Mononuclear cell (primary cell): ENCODE data around the gene FBXL3. TPM values are rescaled to one million over a fixed set of nuclear protein-coding genes. Genes with fewer than 3 reads are reported as not detected.
"Not testable (repeated sequence)": the region's sequence is repeated elsewhere in the genome, so short reads cannot be mapped to it uniquely, and the experiment has no call there.

Experiments
- H3K27me3 ChIP-seq: 2 replicates; pipeline ENCODE4 v1.6.0; 2011; ENCODE audit warnings: low read length, control low read depth; ENCODE audit not compliant: insufficient read depth
- H3K4me1 ChIP-seq: 2 replicates; pipeline ENCODE4 v1.5.1; 2011; ENCODE audit warnings: mild to moderate bottlenecking, low read length, control low read depth; ENCODE audit not compliant: insufficient read depth
- H3K4me3 ChIP-seq: 2 replicates; pipeline ENCODE4 v1.5.1; 2011; ENCODE audit warnings: mild to moderate bottlenecking, low read length, moderate library complexity
- H3K9me3 ChIP-seq: 2 replicates; pipeline ENCODE4 v1.5.1; 2011; ENCODE audit warnings: low read depth, mild to moderate bottlenecking, control low read depth, low read length
- total RNA-seq: library from RNA; depleted of rRNA; stranded (reverse); fragments of >200 nt; gene quantifications from one replicate; pipeline ENCODE4 v1.2.3, GENCODE V29; 2012

Gene FBXL3
- total RNA-seq, 1 donor, result 149 TPM

DNA sequence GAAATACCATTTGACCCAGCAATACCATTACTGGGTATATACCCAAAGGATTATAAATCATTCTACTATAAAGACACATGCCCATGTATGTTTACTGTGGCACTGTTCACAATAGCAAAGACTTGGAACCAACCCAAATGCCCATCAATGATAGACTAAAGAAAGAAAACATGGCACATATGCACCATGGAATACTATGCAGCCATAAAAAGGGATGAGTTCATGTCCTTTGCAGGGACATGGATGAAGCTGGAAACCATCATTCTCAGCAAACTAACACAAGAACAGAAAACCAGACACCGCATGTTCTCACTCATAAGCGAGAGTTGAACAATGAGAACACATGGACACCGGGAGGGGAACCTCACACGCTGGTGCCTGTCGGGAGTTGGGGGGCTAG is 17.2 kb downstream of the FBXL3 start:
- not testable (repeated sequence) for H3K4me1 ChIP-seq, H3K9me3 ChIP-seq, H3K4me3 ChIP-seq, H3K27me3 ChIP-seq

DNA sequence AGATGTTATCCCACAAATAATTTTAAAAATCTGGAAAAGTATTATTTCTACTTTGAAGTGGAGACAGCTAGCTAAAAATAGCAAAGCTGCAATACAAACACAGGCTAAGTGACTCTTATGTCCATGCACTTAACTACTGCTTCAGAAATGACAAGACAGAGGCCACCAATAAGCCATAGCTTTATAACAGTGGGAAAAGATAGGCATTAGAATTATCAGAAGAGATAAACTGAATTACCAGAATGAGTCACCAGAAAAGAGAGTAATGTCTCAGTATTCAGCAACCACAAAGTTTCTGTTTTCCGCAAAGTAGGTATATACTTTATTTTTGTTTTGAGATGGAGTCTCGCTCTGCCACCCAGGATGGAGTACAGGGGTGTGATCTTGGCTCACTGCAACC is 17.9 kb downstream of the FBXL3 start:
- Histone ChIP-seq H3K4me3 (no peak overlapping the region), H3K9me3 (no peaks in the 10 kb centered on the region), H3K4me1 (no peaks in the 10 kb centered on the region), H3K27me3 (no peaks in the 10 kb centered on the region)

DNA sequence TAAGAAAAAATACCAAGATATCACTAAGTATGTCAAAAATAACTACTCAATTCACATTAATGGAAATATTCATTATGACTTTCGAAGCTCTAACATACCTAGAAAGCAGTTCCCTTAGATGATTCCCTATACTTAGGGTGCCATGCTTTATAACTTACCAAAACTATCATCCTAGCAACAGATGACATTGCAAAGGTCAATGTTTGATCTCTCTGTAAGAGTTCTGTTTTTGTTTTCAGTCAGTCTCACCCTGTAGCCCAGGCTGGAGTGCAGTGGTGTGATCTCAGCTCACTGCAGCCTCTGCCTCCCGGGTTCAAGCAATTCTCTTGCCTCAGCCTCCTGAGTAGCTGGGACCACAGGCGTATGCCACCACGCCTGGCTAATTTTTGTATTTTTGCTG is 18.6 kb downstream of the FBXL3 start:
- H3K4me3 ChIP-seq, H3K4me1 ChIP-seq, H3K27me3 ChIP-seq, H3K9me3 ChIP-seq: not testable (repeated sequence)

DNA sequence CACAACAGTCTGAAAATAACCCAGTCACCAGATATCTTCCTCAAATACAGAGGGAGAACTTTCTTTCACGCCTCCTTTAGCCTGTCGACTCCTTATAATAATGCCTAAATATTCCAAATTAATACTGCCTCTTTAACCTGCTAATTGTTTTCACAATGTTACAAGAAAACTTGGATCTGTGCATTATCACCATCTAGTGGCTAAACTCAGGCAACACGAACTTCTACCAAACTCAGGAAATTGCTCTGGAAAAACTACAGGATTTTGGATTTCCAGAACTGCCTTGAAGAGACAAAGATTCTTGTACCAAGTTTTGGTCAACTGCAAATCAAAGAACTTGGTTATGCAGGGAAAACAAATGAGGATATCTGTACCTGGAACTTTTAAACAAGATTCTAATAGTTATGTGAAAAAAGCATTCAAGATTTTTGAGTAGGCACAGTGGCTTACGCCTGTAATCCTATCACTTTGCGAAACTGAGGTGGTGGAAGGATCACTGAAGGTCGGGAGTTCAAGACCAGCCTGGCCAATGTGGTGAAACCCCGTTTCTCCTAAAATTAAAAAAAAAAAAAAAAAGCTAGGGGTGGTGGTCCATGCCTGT is 24.3 kb downstream of the FBXL3 start:
- Histone ChIP-seq H3K4me1 (peaks cover 3% of the 10 kb centered on the region), H3K27me3 (no peaks in the 10 kb centered on the region), H3K9me3 (no peaks in the 10 kb centered on the region), H3K4me3 (no peak overlapping the region)

DNA sequence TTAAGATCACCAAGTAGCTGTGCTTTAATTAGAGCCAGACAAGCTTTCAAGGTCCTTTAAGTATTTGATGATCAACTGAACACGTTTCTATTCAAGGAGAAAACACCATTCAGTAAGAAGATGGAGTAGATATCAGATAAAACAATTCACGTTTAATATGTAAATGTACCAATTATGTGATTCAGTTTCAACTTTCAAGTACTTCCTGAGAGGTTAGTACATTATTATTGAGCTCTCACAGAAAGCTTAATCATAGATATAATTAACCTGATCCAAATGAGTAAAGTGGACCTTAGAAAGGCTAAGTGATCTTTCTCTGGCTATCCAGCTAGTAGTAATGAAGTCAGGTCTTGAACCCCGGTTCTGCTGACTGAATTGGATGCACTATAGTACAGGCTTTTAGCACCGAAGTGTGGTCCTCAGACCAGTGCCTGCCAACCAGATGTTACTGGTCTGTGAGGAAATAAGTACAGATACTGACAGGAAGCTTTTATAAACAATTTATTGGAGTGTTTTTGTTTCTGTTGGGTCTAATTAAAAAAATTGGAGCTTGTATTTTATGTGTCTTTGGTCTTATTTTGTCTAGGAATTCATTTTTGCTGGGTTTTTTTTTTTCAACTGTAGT is 24.9 kb downstream of the FBXL3 start:
- H3K4me1 ChIP-seq, result peaks cover 3% of the 10 kb centered on the region
- no peaks in the 10 kb centered on the region for H3K9me3 ChIP-seq
- H3K27me3 ChIP-seq, result no peaks in the 10 kb centered on the region
- H3K4me3 ChIP-seq, result no peak overlapping the region

DNA sequence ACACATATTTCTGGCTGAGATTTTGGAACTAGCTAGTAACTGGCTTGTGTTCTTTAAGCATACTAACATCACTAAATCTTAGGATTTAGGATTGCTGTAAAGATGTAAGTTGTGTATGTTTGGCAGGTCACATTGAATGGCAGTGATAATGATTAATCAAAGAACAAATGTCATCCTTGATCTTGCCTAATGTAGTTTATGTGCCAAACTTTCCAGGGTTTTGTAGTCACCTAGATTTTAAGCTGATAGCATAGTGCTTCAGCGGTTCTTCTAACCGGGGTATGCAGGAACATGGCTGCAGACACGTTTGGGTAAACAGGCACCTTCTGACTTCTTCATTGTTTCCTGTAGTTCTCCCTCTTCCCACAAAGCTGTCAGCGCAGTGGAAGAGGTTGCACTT is 25.4 kb downstream of the FBXL3 start:
- peaks cover 3% of the 10 kb centered on the region for H3K4me1 ChIP-seq
- H3K4me3 ChIP-seq, result no peak overlapping the region

DNA sequence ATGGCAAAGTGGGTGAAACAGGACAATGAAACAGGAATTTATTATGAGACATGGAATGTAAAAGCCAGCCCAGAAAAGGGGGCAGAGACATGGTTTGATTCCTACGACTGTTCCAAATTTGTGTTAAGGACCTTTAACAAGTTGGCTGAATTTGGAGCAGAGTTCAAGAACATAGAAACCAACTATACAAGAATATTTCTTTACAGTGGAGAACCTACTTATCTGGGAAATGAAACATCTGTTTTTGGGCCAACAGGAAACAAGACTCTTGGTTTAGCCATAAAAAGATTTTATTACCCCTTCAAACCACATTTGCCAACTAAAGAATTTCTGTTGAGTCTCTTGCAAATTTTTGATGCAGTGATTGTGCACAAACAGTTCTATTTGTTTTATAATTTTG is 26.5 kb downstream of the FBXL3 start:
- Histone ChIP-seq H3K27me3 (no peaks in the 10 kb centered on the region), H3K4me3 (no peak overlapping the region), H3K4me1 (peaks cover 3% of the 10 kb centered on the region), H3K9me3 (no peaks in the 10 kb centered on the region)

More for the DNA sequence above, 25.4 kb downstream of the FBXL3 start:
- no peaks in the 10 kb centered on the region for H3K27me3 ChIP-seq
- no peaks in the 10 kb centered on the region for H3K9me3 ChIP-seq

DNA sequence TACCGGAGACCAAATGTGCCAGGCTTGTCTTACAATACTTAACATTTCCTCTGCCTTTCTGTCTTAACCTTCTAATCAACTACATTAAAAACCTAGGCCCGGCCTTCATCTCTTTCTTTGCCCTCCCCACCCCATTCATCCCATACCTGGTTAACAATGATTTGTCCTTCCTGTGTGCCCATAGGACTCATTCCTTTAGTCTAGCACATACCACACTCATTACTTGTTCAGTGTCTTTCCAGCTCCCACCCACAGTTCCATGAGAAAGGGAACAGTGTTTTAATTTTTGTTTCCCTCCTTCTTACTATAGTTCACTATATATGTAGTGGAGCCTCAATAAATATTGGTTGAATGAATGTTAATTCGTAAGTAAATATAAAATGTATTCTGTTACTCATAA is 32.7 kb downstream of the FBXL3 start:
- H3K27me3 ChIP-seq, result no peaks in the 10 kb centered on the region
- H3K4me3 ChIP-seq, result no peak overlapping the region
- no peaks in the 10 kb centered on the region for H3K9me3 ChIP-seq
- H3K4me1 ChIP-seq, result peaks cover 28% of the 10 kb centered on the region

DNA sequence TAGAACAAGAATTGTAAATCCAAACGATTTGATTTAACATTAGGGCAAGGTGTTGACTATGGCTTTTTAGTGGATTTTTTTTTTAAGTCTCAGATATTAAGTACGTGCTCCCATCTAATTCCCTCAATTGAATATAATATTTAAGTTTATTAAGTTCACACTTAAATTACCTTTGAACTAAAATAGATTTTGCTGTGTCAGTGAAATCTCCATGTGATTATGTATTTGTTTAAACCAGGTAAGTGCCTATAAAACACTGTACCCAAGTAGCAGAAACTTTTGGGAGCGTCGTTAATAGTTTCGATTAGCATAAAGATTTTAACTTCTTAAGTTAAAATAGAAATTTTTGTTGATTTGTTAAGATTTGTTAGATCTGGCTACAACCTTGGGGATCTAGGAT is 33.5 kb downstream of the FBXL3 start:
- Histone ChIP-seq H3K4me1 (peaks cover 28% of the 10 kb centered on the region), H3K4me3 (no peak overlapping the region), H3K27me3 (peaks cover 2% of the 10 kb centered on the region), H3K9me3 (no peaks in the 10 kb centered on the region)

DNA sequence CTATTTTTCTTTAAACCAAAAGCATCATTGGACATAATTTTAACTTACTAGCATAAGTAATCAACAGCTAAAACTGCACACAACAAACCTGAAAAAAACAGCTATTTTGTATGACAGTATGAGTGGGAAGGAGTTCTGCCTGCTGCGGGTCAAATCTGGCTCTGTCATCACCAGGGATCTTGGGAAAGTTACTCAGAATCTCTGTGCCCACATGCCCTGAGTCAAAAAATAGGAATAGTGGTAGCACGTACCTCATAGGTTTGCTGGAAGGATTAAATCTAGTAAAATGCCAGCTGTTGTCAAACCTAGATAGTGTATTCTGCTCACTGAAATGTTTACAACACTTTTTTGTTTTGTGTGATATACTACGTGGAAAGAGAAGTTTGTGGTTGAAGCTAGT is 33.9 kb downstream of the FBXL3 start:
- Histone ChIP-seq H3K9me3 (no peaks in the 10 kb centered on the region), H3K4me1 (peaks cover 28% of the 10 kb centered on the region), H3K4me3 (peak overlapping the region; percentile 80), H3K27me3 (peaks cover 2% of the 10 kb centered on the region)

DNA sequence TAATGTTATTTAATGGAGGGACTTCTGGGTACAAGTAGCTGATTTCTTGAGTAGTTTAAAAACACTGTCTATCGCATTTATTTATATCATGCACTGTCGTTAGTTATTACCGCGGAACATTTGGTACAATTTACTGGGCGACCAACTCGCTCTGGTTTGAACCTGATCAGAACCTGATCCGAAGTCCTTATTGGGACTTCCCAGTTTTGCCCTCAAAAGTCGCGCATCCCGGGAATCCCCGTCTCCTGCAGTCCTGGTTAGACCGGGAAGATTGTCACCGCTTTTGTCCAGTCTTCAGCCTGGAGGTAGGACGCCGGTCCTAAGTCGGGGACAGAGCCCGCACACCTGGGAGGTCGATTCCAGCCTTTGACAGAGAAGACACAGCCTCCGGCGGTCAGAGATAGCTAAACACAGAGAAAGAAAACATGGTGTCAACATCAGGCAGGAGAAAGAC is 34.4 kb downstream of the FBXL3 start:
- H3K27me3 ChIP-seq, result peaks cover 2% of the 10 kb centered on the region
- H3K4me1 ChIP-seq, result peaks cover 28% of the 10 kb centered on the region
- H3K4me3 ChIP-seq, result peak overlapping the region; percentile 80
- H3K9me3 ChIP-seq, result no peaks in the 10 kb centered on the region

DNA sequence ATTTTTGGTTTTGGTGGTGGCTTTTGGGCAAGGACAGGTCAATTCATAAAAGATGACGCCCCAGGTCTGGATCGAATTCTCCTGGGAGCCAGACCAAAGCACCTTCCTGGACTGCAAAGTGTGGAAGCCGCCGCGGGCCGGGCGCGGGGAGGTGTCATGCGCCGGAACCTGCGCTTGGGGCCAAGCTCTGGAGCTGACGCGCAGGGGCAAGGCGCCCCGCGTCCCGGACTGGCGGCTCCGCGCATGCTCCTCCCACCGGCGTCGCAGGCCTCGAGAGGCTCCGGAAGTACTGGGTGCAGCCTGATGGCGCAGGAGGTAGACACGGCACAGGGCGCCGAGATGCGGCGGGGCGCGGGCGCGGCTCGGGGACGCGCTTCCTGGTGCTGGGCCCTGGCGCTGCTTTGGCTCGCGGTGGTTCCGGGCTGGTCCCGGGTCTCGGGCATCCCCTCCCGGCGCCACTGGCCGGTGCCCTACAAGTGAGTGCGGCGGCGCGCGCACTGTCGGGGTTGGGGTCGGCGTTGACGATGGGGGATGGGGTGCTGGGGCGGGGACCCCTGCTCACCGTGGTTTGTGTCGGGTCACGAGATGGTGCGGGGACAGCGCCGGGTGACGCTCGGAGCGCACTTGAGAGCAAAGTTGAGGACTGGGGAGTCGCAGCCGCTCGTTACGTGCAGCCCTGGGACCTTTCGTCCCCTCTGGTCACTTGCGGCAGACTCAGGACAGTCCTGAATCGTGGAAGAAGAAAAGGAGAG is 35.0 kb downstream of the FBXL3 start, which contains the start of gene CLN5:
Gene CLN5 (plus strand): TSS at position 286 of the 752 bp plus-strand sequence. CDS start 18 bp downstream, at position 304.
- Histone ChIP-seq H3K9me3 (no peaks in the 10 kb centered on the region), H3K27me3 (peaks cover 8% of the 10 kb centered on the region), H3K4me3 (peak within 1 kb of the TSS; percentile 80), H3K4me1 (peaks cover 28% of the 10 kb centered on the region)

DNA sequence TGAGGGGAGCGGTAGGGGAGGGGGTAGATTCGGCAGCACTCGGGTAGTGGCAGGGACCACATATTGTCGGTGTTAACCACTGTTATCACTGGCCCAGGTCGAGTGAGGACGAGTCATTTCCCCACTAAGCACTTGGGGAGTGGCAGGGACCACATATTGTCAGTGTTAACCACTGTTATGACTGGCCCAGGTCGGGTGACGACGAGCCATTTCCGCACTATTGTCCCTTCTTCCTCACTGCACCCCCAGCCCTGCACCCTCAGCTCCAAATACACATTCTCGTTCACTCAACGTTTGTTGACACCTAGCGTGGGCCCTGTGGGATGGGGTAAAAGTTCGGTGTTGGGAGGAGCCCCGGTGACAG is 35.5 kb downstream of the FBXL3 start:
- H3K4me3 ChIP-seq, result peak overlapping the region; percentile 80
- H3K9me3 ChIP-seq, result no peaks in the 10 kb centered on the region

DNA sequence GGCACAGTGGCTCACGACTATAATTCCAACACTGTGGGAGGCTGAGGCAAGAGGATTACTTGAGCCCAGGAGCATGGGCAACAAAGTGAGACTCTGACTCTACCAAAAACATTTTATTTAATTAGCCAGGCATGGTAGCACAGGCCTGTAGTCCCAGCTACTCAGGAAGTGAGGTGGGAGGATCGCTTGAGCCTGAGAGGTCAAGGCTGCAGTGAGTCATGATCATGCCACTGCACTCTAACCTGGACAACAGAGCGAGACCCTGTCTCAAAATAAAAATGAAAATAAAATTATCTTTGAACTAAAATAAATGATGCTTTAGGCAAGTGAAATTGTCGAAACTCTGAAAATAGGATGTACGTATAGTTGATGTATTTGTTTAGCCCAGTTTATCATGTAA is 43.3 kb downstream of the FBXL3 start:
- H3K27me3 ChIP-seq, result peaks cover 29% of the 10 kb centered on the region
- H3K4me1 ChIP-seq, result peaks cover 7% of the 10 kb centered on the region
- H3K4me3 ChIP-seq, result no peak overlapping the region
- no peaks in the 10 kb centered on the region for H3K9me3 ChIP-seq

More for the DNA sequence above, 35.5 kb downstream of the FBXL3 start:
- H3K27me3 ChIP-seq, result peaks cover 11% of the 10 kb centered on the region
- peaks cover 28% of the 10 kb centered on the region for H3K4me1 ChIP-seq

DNA sequence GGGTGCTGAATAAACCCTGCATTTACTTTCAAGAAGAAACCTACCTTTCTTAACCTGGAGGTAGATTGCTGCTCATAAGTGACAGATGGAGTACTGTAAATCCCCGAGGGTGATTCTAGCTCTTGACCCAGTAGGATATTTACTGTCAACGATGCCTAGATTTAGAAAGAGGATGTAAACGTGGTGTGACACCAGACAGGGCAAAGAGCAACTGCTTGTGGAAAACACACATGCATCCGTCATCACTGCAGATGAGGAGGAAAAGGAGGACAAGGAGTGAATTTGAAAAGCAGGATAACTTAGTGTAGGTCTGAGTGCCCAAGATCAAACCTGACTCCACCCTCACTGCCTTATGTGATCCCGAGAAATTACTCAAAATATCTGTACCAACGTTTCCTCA is 44.9 kb downstream of the FBXL3 start:
- Histone ChIP-seq H3K9me3 (no peaks in the 10 kb centered on the region), H3K4me3 (no peak overlapping the region), H3K4me1 (peaks cover 7% of the 10 kb centered on the region), H3K27me3 (peaks cover 37% of the 10 kb centered on the region)
